ENCODE measurements around the gene DRD4. TPM values are rescaled to one million over a fixed set of nuclear protein-coding genes. Genes with fewer than 3 reads are reported as not detected.

Gene DRD4
- total and polyA plus RNA-seq, 2 of the 8 experiments (the other 6 are each of a cell fraction or from before 2014, with no cell fraction given): 3.4 to 4.9 TPM

DNA sequence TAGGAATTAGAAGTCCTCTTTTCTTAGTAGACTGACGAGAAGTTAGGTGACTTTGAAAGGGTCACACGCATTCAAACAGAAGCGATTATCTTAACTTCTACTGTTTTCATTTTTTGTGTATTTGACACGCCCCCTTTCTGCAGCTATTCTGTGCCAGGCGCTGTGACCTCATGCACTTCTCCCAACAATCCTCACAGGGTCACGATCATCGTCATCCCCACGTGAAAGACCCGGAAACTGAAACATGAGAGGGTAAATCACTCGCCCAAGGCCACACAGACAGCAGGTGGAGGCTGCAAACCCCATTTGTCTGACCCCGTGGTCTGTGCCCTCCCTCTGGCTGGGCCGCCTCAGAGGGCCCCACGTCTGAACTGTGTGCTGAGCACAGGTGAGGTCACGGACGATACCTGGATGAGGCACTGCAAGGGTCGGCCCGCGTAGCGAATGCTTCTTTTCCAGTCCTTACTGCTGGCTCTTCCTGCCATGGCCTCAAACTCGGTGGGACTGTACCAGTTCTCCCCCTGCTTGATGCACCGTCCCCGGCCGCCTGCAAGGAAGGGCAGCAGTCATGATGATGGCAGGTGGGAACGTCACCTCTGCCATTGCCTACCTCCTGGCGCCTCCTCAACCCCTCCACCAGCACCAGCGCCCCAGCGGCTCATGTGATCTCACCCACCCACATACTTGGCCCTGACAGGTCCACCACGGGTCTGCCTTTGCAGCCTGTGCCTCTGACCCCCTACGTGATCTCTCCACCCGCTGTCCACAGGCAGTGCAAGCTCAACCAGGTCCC lies 49.6 kb downstream of the DRD4 start:
- Histone ChIP-seq H4K20me1 (replicated peaks in 1 of 2; ENCODE audit: control insufficient read depth in 1 of 2, insufficient read depth in 2 of 2, low read length in 2 of 2) (peaks cover 3 to 7% of the 10 kb centered on the region in 2 experiments), H4K8ac (ENCODE audit: extremely low read depth, insufficient read depth, low read length) (no peak overlapping the region), H3K18ac (ENCODE audit: extremely low read depth, low read length) (no peak overlapping the region), H2AK5ac (ENCODE audit: low read depth, low read length) (0 out of 2 replicates have a peak overlapping the region, but pooled peaks have one; percentile 6), H2AFZ (ENCODE audit: low read length) (no peak overlapping the region), H4K91ac (replicated peaks; ENCODE audit: insufficient read length, low read length) (no peak overlapping the region), H3K79me1 (ENCODE audit: low read depth, low read length) (peaks cover 4% of the 10 kb centered on the region; the same call in 1 of the 2 replicates), H2BK5ac (ENCODE audit: low read depth, low read length) (no peak overlapping the region), H3K4ac (replicated peaks; ENCODE audit: insufficient read length, low read depth, low read length) (no peak overlapping the region), H2BK20ac (ENCODE audit: low read length) (no peak overlapping the region), H3K56ac (replicated peaks; ENCODE audit: insufficient read length, low read depth, low read length) (no peak overlapping the region), H3K27me3 (replicated peaks in 1 of 4; ENCODE audit: control insufficient read depth in 3 of 4, extremely low read depth in 1 of 4, insufficient read depth in 3 of 4, low read length in 3 of 4) (no peaks in the 10 kb centered on the region), H3K23me2 (ENCODE audit: low read depth, low read length) (no peaks in the 10 kb centered on the region), H3K14ac (ENCODE audit: insufficient read length) (no peak overlapping the region), H3K4me1 (replicated peaks in 1 of 4; ENCODE audit: control insufficient read depth in 3 of 4, insufficient read depth in 4 of 4, low read length in 3 of 4) (peaks cover 0 to 5% (median 0%) of the 10 kb centered on the region in 4 experiments; a peak in 3 of 7 replicates), H3K9me3 (ENCODE audit: insufficient read depth in 2 of 2, low read depth in 1 of 2, low read length in 1 of 2) (no peaks in the 10 kb centered on the region), H3K27ac (ENCODE audit: low read depth, low read length) (no peak overlapping the region), H4K5ac (ENCODE audit: insufficient read length, low read depth, low read length) (no peak overlapping the region), H3K23ac (ENCODE audit: insufficient read length) (no peak overlapping the region), H2BK120ac (replicated peaks; ENCODE audit: low read depth, low read length) (no peak overlapping the region), H3K4me3 (ENCODE audit: extremely low read depth in 1 of 4, insufficient read depth in 2 of 4, low read depth in 3 of 4, low read length in 4 of 4) (no peak overlapping the region), H3K79me2 (ENCODE audit: control insufficient read depth in 1 of 2, insufficient read depth in 2 of 2, low read length in 2 of 2) (peaks cover 0 to 8% of the 10 kb centered on the region in 2 experiments; a peak in 1 of 4 replicates), H3K9ac (replicated peaks in 1 of 4; ENCODE audit: extremely low read depth in 1 of 4, low read depth in 3 of 4, low read length in 3 of 4) (no peak overlapping the region), H2BK15ac (ENCODE audit: low read length) (no peak overlapping the region), H3K4me2 (ENCODE audit: insufficient read depth in 1 of 2, low read depth in 2 of 2, low read length in 2 of 2) (no peak overlapping the region), H2BK12ac (ENCODE audit: low read depth, low read length) (no peak overlapping the region), H3K36me3 (ENCODE audit: control insufficient read depth in 2 of 4, insufficient read depth in 4 of 4, low read length in 3 of 4) (peaks cover 6 to 51% (median 26%) of the 10 kb centered on the region in 4 experiments; a peak in 7 of 8 replicates)
- FAIRE-seq (no peak), DNase-seq (ENCODE audit: low read depth in 1 of 2, low spot score in 2 of 2) (no peak)
- CTCF ChIA-PET (ENCODE audit: partially characterized antibody): interaction anchor here (0.9 to 1.5 kb wide), 4 partner anchors 11 to 41 kb away, joined by 3 to 6 read pairs (median 3); no protein-coding TSS in a partner anchor
- POLR2A ChIA-PET (ENCODE audit: partially characterized antibody): interaction anchor here (0.8 kb wide), 1 partner anchor 12 kb away, joined by 3 read pairs; no protein-coding TSS in a partner anchor
- 91% methylated on average over 30 of the region's 30 CpGs; no CpG with 5 or more reads in 1 of the 2 experiments for WGBS, 2 experiments (ENCODE audit: extremely low coverage in 1 of 2, insufficient coverage in 1 of 2, insufficient read length in 1 of 2, insufficient replicate concordance in 2 of 2, low coverage in 1 of 2, low lambda C conversion rate in 2 of 2, missing lambda C conversion rate in 1 of 2)
- TF ChIP-seq EZH2 (IDR thresholded peaks at IDR 0.05; ENCODE audit: low read depth, low read length, severe bottlenecking) (no peak), SP1 (IDR thresholded peaks at IDR 0.05; ENCODE audit: low read depth, low read length) (no peak), HDAC2 (IDR thresholded peaks at IDR 0.05; ENCODE audit: borderline replicate concordance in 1 of 2, low read depth in 2 of 2, low read length in 2 of 2) (no peak), KDM1A (IDR thresholded peaks at IDR 0.05; ENCODE audit: borderline replicate concordance, low read length) (no peak), SIN3A (conservative IDR thresholded peaks at IDR 0.05 in 1 of 2, IDR thresholded peaks at IDR 0.05 in 1 of 2; ENCODE audit: low read depth in 1 of 2, low read length in 2 of 2) (no peak), NANOG (IDR thresholded peaks at IDR 0.05; ENCODE audit: insufficient read depth, low read depth, low read length, poor library complexity, severe bottlenecking) (no peak), CTBP2 (IDR thresholded peaks at IDR 0.05; ENCODE audit: borderline replicate concordance, insufficient read depth, insufficient read length, low read length) (no peak), NRF1 (IDR thresholded peaks at IDR 0.05; ENCODE audit: low read depth, low read length) (no peak), BACH1 (IDR thresholded peaks at IDR 0.05; ENCODE audit: low read length) (no peak), SP2 (IDR thresholded peaks at IDR 0.05; ENCODE audit: low read length) (no peak)

Measured in H1 (cell line).